SK-N-SH (cell line): ENCODE measurements around the gene CYREN. TPM values are rescaled to one million over a fixed set of nuclear protein-coding genes. Genes with fewer than 3 reads are reported as not detected.

Source experiments
- CTCF ChIA-PET: fragments of 300-600, 350-600 bp; formaldehyde crosslinking; extraction: SDS; loops from one replicate; lab custom pipeline; 2021; lab: Yijun Ruan, JAX
- POLR2A ChIA-PET: fragments of 350-600 bp; sonication (Branson Sonifier 250); formaldehyde crosslinking; extraction: SDS; loops from one replicate; lab custom pipeline; 2020; ENCODE audit warnings: antibody characterized with exemption, inconsistent platforms; lab: Yijun Ruan, JAX
- DNase-seq: peaks from one replicate; pipeline ENCODE4 v3.0.0; 2012
- H2AFZ ChIP-seq: fragments of 200-600 bp; sonication (generic); 2 replicates; pipeline ENCODE4 v1.8.1; 2016; ENCODE audit warnings: antibody characterized with exemption, mild to moderate bottlenecking, low read depth
- H3F3A ChIP-seq: fragments of 200-600 bp; sonication (generic); replicated peaks from 2 replicates; pipeline ENCODE3; 2016; ENCODE audit warnings: antibody characterized with exemption, mild to moderate bottlenecking; ENCODE audit not compliant: insufficient read depth
- H3K27ac ChIP-seq, 2 experiments: fragments of 200-500 bp in 1 of 2; fragments of 200-600 bp in 1 of 2; sonication (Bioruptor generic) in 1 of 2; sonication (generic), shearing (Covaris generic) in 1 of 2; 2 replicates each; pipeline versions ENCODE4 v1.5.1 to v1.6.1; 2014 to 2016; ENCODE audit warnings: low read depth in 2 of 2, inconsistent platforms in 1 of 2, low read length in 1 of 2, mild to moderate bottlenecking in 1 of 2, mixed read lengths in 1 of 2
- H3K27me3 ChIP-seq: fragments of 200-600 bp; sonication (generic), shearing (Covaris generic); 2 replicates; pipeline ENCODE4 v1.6.1; 2016; ENCODE audit warnings: mixed run types; ENCODE audit not compliant: insufficient read depth
- H3K36me3 ChIP-seq, 2 experiments: fragments of 200-500 bp in 1 of 2; fragments of 200-600 bp in 1 of 2; sonication (Bioruptor generic) in 1 of 2; sonication (generic) in 1 of 2; replicated peaks in 1 of 2; 2 replicates each; pipeline versions ENCODE3 to v1.5.1; 2014 to 2016; ENCODE audit warnings: low read length in 1 of 2, mild to moderate bottlenecking in 1 of 2; ENCODE audit not compliant: insufficient read depth in 2 of 2, control insufficient read depth in 1 of 2
- H3K4me1 ChIP-seq, 2 experiments: fragments of 200-500 bp in 1 of 2; fragments of 200-600 bp in 1 of 2; sonication (Bioruptor generic) in 1 of 2; sonication (generic), shearing (Covaris generic) in 1 of 2; 2 replicates each; pipeline versions ENCODE4 v1.5.1 to v1.6.1; 2014 to 2016; ENCODE audit warnings: low read depth in 1 of 2, low read length in 1 of 2, mixed run types in 1 of 2; ENCODE audit not compliant: insufficient read depth in 2 of 2, control insufficient read depth in 1 of 2
- H3K4me2 ChIP-seq: fragments of 200-600 bp; sonication (generic), shearing (Covaris generic); 2 replicates; pipeline ENCODE4 v1.6.1; 2017; ENCODE audit warnings: mixed run types
- H3K4me3 ChIP-seq, 2 experiments: fragments of 200-500 bp in 1 of 2; fragments of 200-600 bp in 1 of 2; sonication (Bioruptor generic) in 1 of 2; sonication (generic), shearing (Covaris generic) in 1 of 2; 2 replicates each; pipeline versions ENCODE4 v1.5.1 to v1.8.1; 2014 to 2016; ENCODE audit warnings: low read depth in 2 of 2, inconsistent platforms in 1 of 2, low read length in 1 of 2, mild to moderate bottlenecking in 1 of 2, mixed read lengths in 1 of 2, moderate library complexity in 1 of 2
- H3K79me2 ChIP-seq: fragments of 200-600 bp; sonication (generic); 2 replicates; pipeline ENCODE4 v1.8.1; 2017; ENCODE audit warnings: mild to moderate bottlenecking; ENCODE audit not compliant: insufficient read depth
- H3K9ac ChIP-seq: fragments of 200-600 bp; sonication (generic); 2 replicates; pipeline ENCODE4 v1.6.1; 2017; ENCODE audit warnings: mixed run types
- H3K9me2 ChIP-seq: fragments of 200-600 bp; sonication (generic); 2 replicates; pipeline ENCODE4 v1.6.1; 2017; ENCODE audit warnings: mixed run types
- H3K9me3 ChIP-seq: fragments of 200-600 bp; sonication (generic); 2 replicates; pipeline ENCODE4 v1.6.1; 2017; ENCODE audit warnings: mixed run types, mild to moderate bottlenecking, moderate library complexity
- H4K20me1 ChIP-seq: fragments of 200-600 bp; sonication (generic); 2 replicates; pipeline ENCODE4 v1.6.1; 2017; ENCODE audit warnings: mild to moderate bottlenecking, mixed run types; ENCODE audit not compliant: insufficient read depth
- ELF1 ChIP-seq: IDR thresholded peaks from 2 replicates; pipeline ENCODE4 v1.4.0; 2012
- EP300 ChIP-seq, 2 experiments: IDR thresholded peaks; 2 replicates each; pipeline versions ENCODE4 v1.4.0 to v1.6.1; 2012; ENCODE audit warnings: borderline replicate concordance in 1 of 2, low read depth in 1 of 2, low read length in 1 of 2
- FOSL2 ChIP-seq: IDR thresholded peaks from 2 replicates; pipeline ENCODE4 v1.4.0; 2012; ENCODE audit warnings: low read depth, mild to moderate bottlenecking, moderate library complexity, borderline replicate concordance
- FOXM1 ChIP-seq: IDR thresholded peaks from 2 replicates; pipeline ENCODE4 v1.4.0; 2012; ENCODE audit warnings: low read depth, mild to moderate bottlenecking
- GATA2 ChIP-seq: sonication (generic); formaldehyde crosslinking; IDR thresholded peaks from 2 replicates; pipeline ENCODE4 v1.5.0; 2020; ENCODE audit warnings: mild to moderate bottlenecking, missing genetic modification reagents
- MAX ChIP-seq: IDR thresholded peaks from 2 replicates; pipeline ENCODE4 v1.4.0; 2012; ENCODE audit warnings: low read depth
- MXI1 ChIP-seq: IDR thresholded peaks from 2 replicates; pipeline ENCODE4 v1.6.1; 2012; ENCODE audit warnings: mild to moderate bottlenecking, low read depth, low read length, improper control_type of control experiment
- NRF1 ChIP-seq: IDR thresholded peaks from 2 replicates; pipeline ENCODE4 v1.6.1; 2012; ENCODE audit warnings: low read depth, mild to moderate bottlenecking, low read length
- RAD21 ChIP-seq: IDR thresholded peaks from 2 replicates; pipeline ENCODE4 v1.6.1; 2012; ENCODE audit warnings: mild to moderate bottlenecking, low read length
- RCOR1 ChIP-seq: fragments of 150-350 bp; IDR thresholded peaks from 2 replicates; pipeline ENCODE4 v1.6.1; 2017; ENCODE audit warnings: antibody characterized with exemption, low read length
- SIN3A ChIP-seq: IDR thresholded peaks from 2 replicates; pipeline ENCODE4 v1.6.1; 2012; ENCODE audit warnings: low read depth, mild to moderate bottlenecking, low read length, moderate library complexity, borderline replicate concordance
- SMC3 ChIP-seq: IDR thresholded peaks from 2 replicates; pipeline ENCODE4 v1.6.1; 2012; ENCODE audit warnings: low read depth, low read length, improper control_type of control experiment
- TCF12 ChIP-seq: IDR thresholded peaks from 2 replicates; pipeline ENCODE4 v1.4.0; 2012
- USF1 ChIP-seq: IDR thresholded peaks from 2 replicates; pipeline ENCODE4 v1.4.0; 2012; ENCODE audit warnings: low read depth, borderline replicate concordance
- ZBTB33 ChIP-seq: IDR thresholded peaks from 2 replicates; pipeline ENCODE4 v1.4.0; 2012; ENCODE audit warnings: low read depth, borderline replicate concordance
- WGBS: methylation state at CpG from one replicate; pipeline ENCODE4 v1.1.6; 2017; ENCODE audit warnings: low lambda C conversion rate; 5-methylcytosine and 5-hydroxymethylcytosine counted together
- polyA plus RNA-seq, 3 experiments: library from polyadenylated mRNA; depleted of rRNA; stranded (reverse); fragments of >200 nt; gene quantifications; 2 replicates each; pipeline ENCODE4 v1.2.3, GENCODE V29; 2012
- TF ChIP-seq, protein P1 (sequence below): fragments of 150-350 bp; IDR thresholded peaks from 2 replicates; pipeline ENCODE4 v1.6.1; 2017; ENCODE audit warnings: antibody characterized with exemption, low read length, low read depth, borderline replicate concordance
- TF ChIP-seq, protein P2 (sequence below): fragments of 150-350 bp; IDR thresholded peaks from 2 replicates; pipeline ENCODE4 v1.6.1; 2016; ENCODE audit warnings: mild to moderate bottlenecking, low read depth, low read length

Gene CYREN
- polyA plus RNA-seq, 1 of the 3 experiments (the other 2 are of a cell fraction): 53.4 TPM

- TF ChIP-seq, protein P1, sequence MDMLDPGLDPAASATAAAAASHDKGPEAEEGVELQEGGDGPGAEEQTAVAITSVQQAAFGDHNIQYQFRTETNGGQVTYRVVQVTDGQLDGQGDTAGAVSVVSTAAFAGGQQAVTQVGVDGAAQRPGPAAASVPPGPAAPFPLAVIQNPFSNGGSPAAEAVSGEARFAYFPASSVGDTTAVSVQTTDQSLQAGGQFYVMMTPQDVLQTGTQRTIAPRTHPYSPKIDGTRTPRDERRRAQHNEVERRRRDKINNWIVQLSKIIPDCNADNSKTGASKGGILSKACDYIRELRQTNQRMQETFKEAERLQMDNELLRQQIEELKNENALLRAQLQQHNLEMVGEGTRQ: no peak
- no peak for TF ChIP-seq USF1
- TF ChIP-seq, all 33 proteins: peak for 0
Observed at GRCh38 chr7:135195156-135195555, 24.6 kb upstream of the CYREN start (continued).

GRCh38 chr7:135194494-135195095, 24.1 kb upstream of the CYREN start:
- Histone ChIP-seq H3K9me3 (no peaks in the 10 kb centered on the region), H3F3A (no peaks in the 10 kb centered on the region), H3K9me2 (no peaks in the 10 kb centered on the region), H3K4me2 (no peak overlapping the region), H4K20me1 (no peaks in the 10 kb centered on the region), H3K79me2 (no peaks in the 10 kb centered on the region), H3K27ac (no peak overlapping the region), H2AFZ (no peak overlapping the region), H3K4me1 (peaks cover 0 to 6% of the 10 kb centered on the region in 2 experiments; a peak in 2 of 4 replicates), H3K27me3 (no peaks in the 10 kb centered on the region), H3K4me3 (no peak overlapping the region), H3K9ac (no peak overlapping the region), H3K36me3 (peaks cover 0 to 26% of the 10 kb centered on the region in 2 experiments)
- TF ChIP-seq GATA2 (CRISPR knock-in tag) (no peak), EP300 (IDR thresholded peaks at IDR 0.05; ENCODE audit: borderline replicate concordance in 1 of 2, low read depth in 1 of 2, low read length in 1 of 2) (no peak), FOXM1 (no peak), RAD21 (no peak)
- ChIA-PET POLR2A (no interaction called here), CTCF (interaction anchor here (1.3 kb wide), 1 partner anchor 10 kb away, joined by 3 read pairs; no protein-coding TSS in a partner anchor)
- no peak for DNase-seq
- 87% methylated on average over 10 of the region's 12 CpGs for whole genome bisulfite sequencing

- no peak for DNase-seq
- peaks cover 0 to 27% of the 10 kb centered on the region in 2 experiments for H3K36me3 ChIP-seq
- CTCF ChIA-PET: interaction anchor here (1.3 kb wide), 1 partner anchor 11 kb away, joined by 3 read pairs; no protein-coding TSS in a partner anchor
- TF ChIP-seq SIN3A: no peak
- no peak for TF ChIP-seq RCOR1
- no peak for TF ChIP-seq USF1
- no peak for TF ChIP-seq ELF1
- TF ChIP-seq NRF1: no peak
- no peak for TF ChIP-seq FOSL2
- TF ChIP-seq, protein P2, sequence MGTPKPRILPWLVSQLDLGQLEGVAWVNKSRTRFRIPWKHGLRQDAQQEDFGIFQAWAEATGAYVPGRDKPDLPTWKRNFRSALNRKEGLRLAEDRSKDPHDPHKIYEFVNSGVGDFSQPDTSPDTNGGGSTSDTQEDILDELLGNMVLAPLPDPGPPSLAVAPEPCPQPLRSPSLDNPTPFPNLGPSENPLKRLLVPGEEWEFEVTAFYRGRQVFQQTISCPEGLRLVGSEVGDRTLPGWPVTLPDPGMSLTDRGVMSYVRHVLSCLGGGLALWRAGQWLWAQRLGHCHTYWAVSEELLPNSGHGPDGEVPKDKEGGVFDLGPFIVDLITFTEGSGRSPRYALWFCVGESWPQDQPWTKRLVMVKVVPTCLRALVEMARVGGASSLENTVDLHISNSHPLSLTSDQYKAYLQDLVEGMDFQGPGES: no peak
- TF ChIP-seq MAX: no peak
- TF ChIP-seq, protein P1: no peak
- TF ChIP-seq FOXM1: no peak
- TF ChIP-seq SMC3: no peak
- TF ChIP-seq EP300 (IDR thresholded peaks at IDR 0.05; ENCODE audit: borderline replicate concordance in 1 of 2, low read depth in 1 of 2, low read length in 1 of 2): no peak
- TF ChIP-seq TCF12: no peak
- no peak for TF ChIP-seq ZBTB33
- no peak for TF ChIP-seq MXI1
- no peak for TF ChIP-seq GATA2 (CRISPR knock-in tag)
Observed at GRCh38 chr7:135193615-135194081, 23.1 kb upstream of the CYREN start.

More at GRCh38 chr7:135193615-135194081, 23.1 kb upstream of the CYREN start:
- H3K4me1 ChIP-seq: peaks cover 0 to 10% of the 10 kb centered on the region in 2 experiments; a peak in 2 of 4 replicates
- 92% methylated on average over 10 of the region's 10 CpGs for WGBS
- no peak overlapping the region for H3K4me3 ChIP-seq
- no peak overlapping the region for H3K9ac ChIP-seq
- no peaks in the 10 kb centered on the region for H3K27me3 ChIP-seq
- H3K27ac ChIP-seq: no peak overlapping the region
- no peaks in the 10 kb centered on the region for H3K9me2 ChIP-seq
- no peaks in the 10 kb centered on the region for H3F3A ChIP-seq
- no peak overlapping the region for H3K4me2 ChIP-seq
- no peak overlapping the region for H2AFZ ChIP-seq
- no peaks in the 10 kb centered on the region for H3K9me3 ChIP-seq
- POLR2A ChIA-PET: no interaction called here
- H4K20me1 ChIP-seq: no peaks in the 10 kb centered on the region
- no peaks in the 10 kb centered on the region for H3K79me2 ChIP-seq
